Endodermal cell (in vitro differentiated cells): Measurements from ENCODE around the gene UPF1. TPM values are rescaled to one million over a fixed set of nuclear protein-coding genes. Genes with fewer than 3 reads are reported as not detected.
A peak's percentile ranks its signal among the peaks of the same experiment; 100 is the strongest.

Source experiments
- DNase-seq: peaks from one replicate; pipeline ENCODE4 v3.0.0-alpha.2; 2017
- H3K27ac ChIP-seq: 2 replicates; pipeline ENCODE4 v1.5.1; 2013; ENCODE audit warnings: mild to moderate bottlenecking, low read depth, low read length, moderate library complexity
- H3K27me3 ChIP-seq: 2 replicates; pipeline ENCODE4 v1.6.1; 2013; ENCODE audit warnings: mild to moderate bottlenecking, low read length, moderate library complexity; ENCODE audit not compliant: insufficient read depth, control insufficient read depth, poor library complexity, severe bottlenecking
- H3K36me3 ChIP-seq: 2 replicates; pipeline ENCODE4 v1.7.0; 2013; ENCODE audit warnings: mild to moderate bottlenecking, low read length, moderate library complexity; ENCODE audit not compliant: control insufficient read depth, insufficient read depth
- H3K4me1 ChIP-seq: one replicate; pipeline ENCODE4 v1.7.0; 2013; ENCODE audit warnings: low read length; ENCODE audit not compliant: control insufficient read depth, insufficient read depth
- H3K4me3 ChIP-seq: 2 replicates; pipeline ENCODE4 v1.5.1; 2013; ENCODE audit warnings: mild to moderate bottlenecking, low read length, moderate library complexity
- H3K9ac ChIP-seq: 2 replicates; pipeline ENCODE4 v1.6.1; 2013; ENCODE audit warnings: mild to moderate bottlenecking, low read length, moderate library complexity; ENCODE audit not compliant: poor library complexity, severe bottlenecking; ENCODE audit errors: extremely low read depth
- H3K9me3 ChIP-seq: 2 replicates; pipeline ENCODE4 v1.6.1; 2013; ENCODE audit warnings: mild to moderate bottlenecking, low read length, moderate library complexity; ENCODE audit not compliant: control insufficient read depth
- H3K27ac Mint-ChIP-seq: 2 replicates; pipeline ENCODE4 v1.8.0; 2020; ENCODE audit warnings: mixed read lengths
- H3K27me3 Mint-ChIP-seq: 2 replicates; pipeline ENCODE4 v1.8.0; 2021; ENCODE audit warnings: mild to moderate bottlenecking, mixed read lengths; ENCODE audit not compliant: insufficient read depth
- H3K36me3 Mint-ChIP-seq: 2 replicates; pipeline ENCODE4 v1.8.0; 2020; ENCODE audit warnings: low read depth, mixed read lengths
- H3K4me1 Mint-ChIP-seq: 2 replicates; pipeline ENCODE4 v1.8.0; 2020; ENCODE audit warnings: mixed read lengths
- H3K4me3 Mint-ChIP-seq: 2 replicates; pipeline ENCODE4 v1.8.0; 2020; ENCODE audit warnings: mild to moderate bottlenecking, moderate library complexity, mixed read lengths
- H3K9me3 Mint-ChIP-seq: 2 replicates; pipeline ENCODE4 v1.8.0; 2020; ENCODE audit warnings: mild to moderate bottlenecking, mixed read lengths
- CTCF ChIP-seq: fragments of 200-600 bp; sonication (generic); conservative IDR thresholded peaks from 2 replicates; pipeline ENCODE4 v1.5.0; 2021; ENCODE audit warnings: antibody characterized with exemption, mild to moderate bottlenecking
- WGBS, 2 experiments: methylation state at CpG; one replicate each; pipeline versions ENCODE4 v1.1.5 to v1.1.7; 2013; ENCODE audit warnings: missing lambda C conversion rate in 2 of 2, mixed read lengths in 1 of 2; ENCODE audit not compliant: insufficient coverage in 1 of 2, insufficient read length in 1 of 2; 5-methylcytosine and 5-hydroxymethylcytosine counted together
- total RNA-seq, 2 donors: library from RNA; stranded (reverse); fragmentation: NEBNext Ultra II Directional in 1 of 2; extraction: Animal tissue kit (Norgen Biotek cat#: 25700) in 1 of 2; gene quantifications; 2 replicates in 1 of 2; 3 replicates in 1 of 2; pipeline ENCODE4 v1.2.1, GENCODE V29; 2021

UPF1 gene
- total RNA-seq, 2 donors from 2014 or later = 82.1 to 87.3 TPM

GRCh38 chr19:18881491-18881890, 49.7 kb downstream of the UPF1 start:
- Histone ChIP-seq H3K27me3 (no peaks in the 10 kb centered on the region), H3K36me3 (peaks cover 27% of the 10 kb centered on the region), H3K9ac (no peak overlapping the region), H3K4me3 (no peak overlapping the region), H3K9me3 (peaks cover 8% of the 10 kb centered on the region), H3K27ac (no peak overlapping the region), H3K4me1 (no peaks in the 10 kb centered on the region)
- no peak for TF ChIP-seq CTCF
- no peak for DNase-seq
- H3K27me3 Mint-ChIP-seq = no peaks in the 10 kb centered on the region
- peaks cover 56% of the 10 kb centered on the region for H3K36me3 Mint-ChIP-seq
- no peaks in the 10 kb centered on the region for H3K4me1 Mint-ChIP-seq
- peaks cover 7% of the 10 kb centered on the region for H3K9me3 Mint-ChIP-seq
- H3K4me3 Mint-ChIP-seq = no peak overlapping the region
- H3K27ac Mint-ChIP-seq = peak overlapping the region; percentile 17
- WGBS, 2 experiments = 95 to 97% methylated on average over 7 of the region's 7 CpGs

DNA sequence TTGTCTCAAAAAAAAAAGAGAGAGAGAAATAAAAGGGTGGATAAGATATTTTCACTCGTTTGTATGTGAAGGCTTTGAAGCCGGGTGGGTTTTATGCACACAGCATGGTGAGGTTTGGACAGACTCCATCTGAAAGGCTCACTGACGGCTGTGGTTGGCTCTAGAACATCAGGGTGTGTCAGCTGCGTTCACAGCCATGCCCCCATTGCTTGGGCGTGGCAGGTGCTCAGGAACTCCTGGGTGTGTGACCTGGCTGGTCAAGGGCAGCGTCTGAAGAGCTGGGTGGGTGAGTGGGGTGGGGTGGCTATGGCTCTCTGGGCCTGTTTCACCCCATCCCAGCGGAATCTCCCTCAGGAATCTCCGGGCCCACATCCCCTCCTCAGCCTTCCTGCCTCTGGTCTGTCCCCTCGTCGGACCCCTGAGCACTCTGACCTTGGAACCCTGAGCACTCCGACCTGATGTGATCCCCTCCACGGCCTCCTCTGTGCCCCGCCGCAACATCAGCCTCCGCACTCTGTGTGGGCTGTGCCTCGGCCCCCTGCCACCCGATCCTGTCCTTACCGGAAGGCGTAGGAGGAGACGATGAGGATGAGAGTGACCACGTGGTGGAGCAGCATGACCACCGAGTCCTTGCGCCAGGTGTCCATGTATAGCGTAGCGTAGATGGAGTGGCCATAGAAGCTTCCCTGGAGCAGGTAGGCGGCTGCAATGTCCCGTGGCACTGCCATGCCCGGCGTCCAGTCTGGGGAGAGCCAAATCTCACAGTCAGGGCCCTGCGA, 52.0 kb downstream of the UPF1 start:
- 94% methylated on average over 23 to 30 of the region's 30 CpGs for WGBS, 2 experiments
- peaks cover 24% of the 10 kb centered on the region for H3K36me3 ChIP-seq
- no peak for DNase-seq
- H3K4me3 ChIP-seq = no peak overlapping the region
- H3K4me1 ChIP-seq = no peaks in the 10 kb centered on the region
- H3K9me3 Mint-ChIP-seq = no peaks in the 10 kb centered on the region
- TF ChIP-seq CTCF = no peak
- H3K27ac Mint-ChIP-seq = no peak overlapping the region
- no peak overlapping the region for H3K9ac ChIP-seq
- no peak overlapping the region for H3K27ac ChIP-seq
- no peaks in the 10 kb centered on the region for H3K27me3 ChIP-seq
- H3K4me3 Mint-ChIP-seq = no peak overlapping the region
- H3K4me1 Mint-ChIP-seq = no peaks in the 10 kb centered on the region
- H3K36me3 Mint-ChIP-seq = peaks cover 49% of the 10 kb centered on the region
- no peaks in the 10 kb centered on the region for H3K9me3 ChIP-seq
- no peaks in the 10 kb centered on the region for H3K27me3 Mint-ChIP-seq

GRCh38 chr19:18886972-18887371, 55.2 kb downstream of the UPF1 start:
- H3K27me3 Mint-ChIP-seq = no peaks in the 10 kb centered on the region
- peaks cover 11% of the 10 kb centered on the region for H3K36me3 ChIP-seq
- no peak overlapping the region for H3K4me3 ChIP-seq
- no peak for TF ChIP-seq CTCF
- H3K4me1 ChIP-seq = no peaks in the 10 kb centered on the region
- peaks cover 35% of the 10 kb centered on the region for H3K36me3 Mint-ChIP-seq
- H3K27ac Mint-ChIP-seq = no peak overlapping the region
- H3K9me3 Mint-ChIP-seq = no peaks in the 10 kb centered on the region
- H3K4me1 Mint-ChIP-seq = no peaks in the 10 kb centered on the region
- H3K9ac ChIP-seq = no peak overlapping the region
- no peaks in the 10 kb centered on the region for H3K27me3 ChIP-seq
- no peak overlapping the region for H3K4me3 Mint-ChIP-seq
- WGBS, 2 experiments = 90 to 100% methylated on average over 2 to 4 of the region's 4 CpGs
- DNase-seq = no peak
- no peak overlapping the region for H3K27ac ChIP-seq
- H3K9me3 ChIP-seq = no peaks in the 10 kb centered on the region
